NT2/D1 (cell line): ENCODE measurements around the gene TBX20.
"Not testable (repeated sequence)": the region's sequence is repeated elsewhere in the genome, so short reads cannot be mapped to it uniquely, and the experiment has no call there.

ENCODE experiments used
- SUZ12 ChIP-seq: IDR thresholded peaks from 2 replicates; pipeline ENCODE4 v1.6.1; 2011; ENCODE audit not compliant: insufficient read length, insufficient read depth; ENCODE audit errors: extremely low read depth
- ZNF274 ChIP-seq: IDR thresholded peaks from 2 replicates; pipeline ENCODE4 v1.6.1; 2011; ENCODE audit warnings: mild to moderate bottlenecking, low read depth, low read length

GRCh38 chr7:35216033-35216432 is 37.9 kb downstream of the TBX20 start:
- not testable (repeated sequence) for TF ChIP-seq SUZ12, ZNF274
